Measurements from ENCODE around the gene RHBDD3.

The RHBDD3 gene

GRCh38 chr22:29218758-29219408 is 48.9 kb downstream of the RHBDD3 start:
- TF ChIP-seq CTCF (conservative IDR thresholded peaks at IDR 0.05; ENCODE audit: low read depth, low read length): no peak
- DNase-seq (ENCODE audit: low read depth): no peak
- H3K4me3 ChIP-seq (ENCODE audit: low read length): no peak overlapping the region

- no peak for DNase-seq (ENCODE audit: low read depth)
- no peak for TF ChIP-seq CTCF (conservative IDR thresholded peaks at IDR 0.05; ENCODE audit: low read depth, low read length)
- no peak overlapping the region for H3K4me3 ChIP-seq (ENCODE audit: low read length)
Measured at GRCh38 chr22:29217827-29218757, 49.7 kb downstream of the RHBDD3 start.

- H3K4me3 ChIP-seq (ENCODE audit: low read length): no peak overlapping the region
- no peak for DNase-seq (ENCODE audit: low read depth)
- TF ChIP-seq CTCF (conservative IDR thresholded peaks at IDR 0.05; ENCODE audit: low read depth, low read length): no peak
Measured at GRCh38 chr22:29216873-29217666, 50.7 kb downstream of the RHBDD3 start.

- no peak for DNase-seq (ENCODE audit: low read depth)
- H3K4me3 ChIP-seq (ENCODE audit: low read length): no peak overlapping the region
- TF ChIP-seq CTCF (conservative IDR thresholded peaks at IDR 0.05; ENCODE audit: low read depth, low read length): no peak
Measured at GRCh38 chr22:29216011-29216872, 51.5 kb downstream of the RHBDD3 start.

- no peak for TF ChIP-seq CTCF (conservative IDR thresholded peaks at IDR 0.05; ENCODE audit: low read depth, low read length)
- no peak overlapping the region for H3K4me3 ChIP-seq (ENCODE audit: low read length)
- no peak for DNase-seq (ENCODE audit: low read depth)
Measured at GRCh38 chr22:29215012-29215860, 52.5 kb downstream of the RHBDD3 start.
